Measurements from ENCODE around the gene PPP4R4. TPM values are rescaled to one million over a fixed set of nuclear protein-coding genes. Genes with fewer than 3 reads are reported as not detected.

The PPP4R4 gene
- total RNA-seq, 1 experiment from 2014 or later, result not detected

- BruUV-seq (replicated peaks), result no TSS peak
- TF ChIP-seq EZH2 (IDR thresholded peaks at IDR 0.05; ENCODE audit: low read depth), result no peak
- TF ChIP-seq CTCF (conservative IDR thresholded peaks at IDR 0.05), result peak; percentile 63
- no peak for DNase-seq
- Histone ChIP-seq H3K4me2 (no peak overlapping the region), H3K36me3 (ENCODE audit: low read depth) (no peaks in the 10 kb centered on the region), H3K79me2 (ENCODE audit: low read depth) (no peaks in the 10 kb centered on the region), H3K27ac (no peak overlapping the region), H3K27me3 (ENCODE audit: insufficient read depth, low read depth) (peaks cover 8% of the 10 kb centered on the region; the same call in 1 of the 2 replicates), H3F3A (ENCODE audit: insufficient read depth, low read depth) (no peaks in the 10 kb centered on the region), H3K9me3 (ENCODE audit: insufficient read depth, low read depth) (no peaks in the 10 kb centered on the region), H3K9me2 (ENCODE audit: insufficient read depth) (no peaks in the 10 kb centered on the region), H3K4me3 (no peak overlapping the region), H2AFZ (no peak overlapping the region), H3K4me1 (replicated peaks; ENCODE audit: insufficient read depth) (no peaks in the 10 kb centered on the region), H4K20me1 (ENCODE audit: insufficient read depth) (no peaks in the 10 kb centered on the region)
- CTCF ChIA-PET, result interaction anchor here (0.6 kb wide), 2 partner anchors 11 to 44 kb away, joined by 4 to 8 read pairs; no protein-coding TSS in a partner anchor
- POLR2A ChIA-PET (ENCODE audit: unreplicated experiment), result interaction anchor here (0.6 to 0.7 kb wide), 3 partner anchors 12 to 1433 kb away, joined by 4 to 19 read pairs (median 6); no protein-coding TSS in a partner anchor
- intact Hi-C loops (cut with micrococcal nuclease; ENCODE audit: unreplicated experiment), result no loop called here
Measured at GRCh38 chr14:94180655-94181271, 6.6 kb downstream of the PPP4R4 start.

GRCh38 chr14:94181835-94182234 is 7.7 kb downstream of the PPP4R4 start:
- POLR2A ChIA-PET (ENCODE audit: unreplicated experiment), result no interaction called here
- BruUV-seq (replicated peaks), result no TSS peak

GRCh38 chr14:94192536-94192935 is 18.4 kb downstream of the PPP4R4 start:
- TF ChIP-seq EZH2 (IDR thresholded peaks at IDR 0.05; ENCODE audit: low read depth) (no peak), CTCF (conservative IDR thresholded peaks at IDR 0.05) (no peak)
- no TSS peak for BruUV-seq (replicated peaks)
- Histone ChIP-seq H3K36me3 (ENCODE audit: low read depth) (no peaks in the 10 kb centered on the region), H3K4me1 (replicated peaks; ENCODE audit: insufficient read depth) (no peaks in the 10 kb centered on the region), H3F3A (ENCODE audit: insufficient read depth, low read depth) (no peaks in the 10 kb centered on the region), H2AFZ (no peak overlapping the region), H3K27ac (no peak overlapping the region), H3K79me2 (ENCODE audit: low read depth) (no peaks in the 10 kb centered on the region), H3K27me3 (ENCODE audit: insufficient read depth, low read depth) (peaks cover 6% of the 10 kb centered on the region; the same call in 1 of the 2 replicates), H4K20me1 (ENCODE audit: insufficient read depth) (no peaks in the 10 kb centered on the region), H3K9me3 (ENCODE audit: insufficient read depth, low read depth) (no peaks in the 10 kb centered on the region), H3K4me2 (no peak overlapping the region), H3K9me2 (ENCODE audit: insufficient read depth) (no peaks in the 10 kb centered on the region), H3K4me3 (no peak overlapping the region)
- intact Hi-C loops (cut with micrococcal nuclease; ENCODE audit: unreplicated experiment), result no loop called here
- DNase-seq, result no peak
- ChIA-PET CTCF (interaction anchor here (0.5 kb wide), 1 partner anchor 12 kb away, joined by 4 read pairs; no protein-coding TSS in a partner anchor), POLR2A (ENCODE audit: unreplicated experiment) (no interaction called here)

More at GRCh38 chr14:94181835-94182234, 7.7 kb downstream of the PPP4R4 start:
- DNase-seq, result no peak
- Histone ChIP-seq H4K20me1 (ENCODE audit: insufficient read depth) (no peaks in the 10 kb centered on the region), H3K27ac (no peak overlapping the region), H3K9me3 (ENCODE audit: insufficient read depth, low read depth) (no peaks in the 10 kb centered on the region), H3K27me3 (ENCODE audit: insufficient read depth, low read depth) (no peaks in the 10 kb centered on the region; the same call in 1 of the 2 replicates), H3K4me3 (no peak overlapping the region), H3K36me3 (ENCODE audit: low read depth) (no peaks in the 10 kb centered on the region), H2AFZ (no peak overlapping the region), H3K9me2 (ENCODE audit: insufficient read depth) (no peaks in the 10 kb centered on the region), H3K4me1 (replicated peaks; ENCODE audit: insufficient read depth) (no peaks in the 10 kb centered on the region), H3F3A (ENCODE audit: insufficient read depth, low read depth) (no peaks in the 10 kb centered on the region), H3K79me2 (ENCODE audit: low read depth) (no peaks in the 10 kb centered on the region), H3K4me2 (no peak overlapping the region)
- TF ChIP-seq CTCF (conservative IDR thresholded peaks at IDR 0.05) (no peak), EZH2 (IDR thresholded peaks at IDR 0.05; ENCODE audit: low read depth) (no peak)
- intact Hi-C loops (cut with micrococcal nuclease; ENCODE audit: unreplicated experiment), result no loop called here
- CTCF ChIA-PET, result no interaction called here

Data from PC-9 (cell line).